ENCODE results near the gene ATP6V1E1.
A peak's percentile ranks its signal among the peaks of the same experiment; 100 is the strongest.
"Not testable (repeated sequence)": the region's sequence is repeated elsewhere in the genome, so short reads cannot be mapped to it uniquely, and the experiment has no call there.

The ATP6V1E1 gene

DNA sequence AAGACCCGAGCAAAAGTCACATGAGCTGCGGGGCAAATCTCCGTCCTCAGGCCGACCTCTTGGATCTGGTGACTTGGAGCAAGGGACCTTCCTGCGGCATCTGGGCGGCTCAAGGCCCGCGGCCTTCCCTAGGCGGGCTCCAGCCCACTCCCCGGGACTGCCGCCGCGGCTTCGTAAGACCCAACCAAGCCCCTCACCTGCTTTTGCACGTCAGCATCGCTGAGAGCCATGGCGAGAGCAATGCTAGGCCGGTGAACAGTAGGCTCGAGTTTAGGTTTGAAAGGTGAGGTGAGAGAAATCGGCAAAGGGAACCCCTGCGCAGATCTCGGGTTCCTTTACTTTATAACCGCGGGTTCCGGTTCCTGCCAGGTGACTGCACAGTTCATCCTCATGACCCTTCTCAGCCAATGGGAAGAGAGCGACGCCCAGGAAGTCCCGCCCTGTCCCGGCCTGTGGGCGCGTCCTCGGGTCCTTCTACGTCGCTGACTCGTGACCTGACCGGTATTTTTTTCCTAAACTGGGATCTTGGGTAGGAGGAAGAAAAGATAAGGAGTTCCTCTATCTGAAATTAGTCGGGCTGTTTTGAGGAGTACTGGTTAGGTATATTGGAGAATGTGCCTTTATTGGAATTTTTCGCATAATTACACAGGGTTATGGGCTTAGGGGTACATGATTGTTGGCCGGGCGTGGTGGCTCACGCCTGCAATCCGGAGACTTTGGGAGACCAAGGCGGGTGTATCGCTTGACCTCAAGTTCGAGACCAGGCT, at the start of gene ATP6V1E1:
Gene ATP6V1E1 (minus strand): TSS at position 344 of the 767 bp plus-strand sequence. CDS start 114 bp downstream, at position 230.
- DNase-seq (ENCODE audit: low read depth in 2 of 2), result peak; percentile 82 to 91

GRCh38 chr22:17675584-17675983, 47.0 kb upstream of the ATP6V1E1 start:
- DNase-seq (ENCODE audit: low read depth in 2 of 2), result no peak

DNA sequence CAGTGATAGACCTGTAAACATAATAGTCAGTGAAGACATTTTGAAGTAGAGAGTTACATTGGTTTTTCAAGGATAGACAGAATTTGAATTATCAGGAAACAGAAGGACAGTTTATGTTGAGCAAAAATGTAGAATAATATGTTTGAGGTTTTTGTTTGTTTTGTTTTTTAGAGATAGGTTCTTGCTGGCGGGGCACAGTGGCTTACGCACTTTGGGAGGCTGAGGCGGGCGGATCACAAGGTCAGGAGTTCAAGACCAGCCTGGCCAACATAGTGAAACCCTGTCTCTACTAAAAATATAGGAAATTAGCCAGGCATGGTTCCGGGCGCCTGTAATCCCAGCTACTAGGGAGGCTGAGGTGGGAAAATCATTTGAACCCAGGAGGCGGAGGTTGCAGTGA, 45.6 kb upstream of the ATP6V1E1 start:
- DNase-seq (ENCODE audit: low read depth in 2 of 2), result no peak

GRCh38 chr22:17672417-17672991, 44.0 kb upstream of the ATP6V1E1 start:
- DNase-seq (ENCODE audit: low read depth in 2 of 2), result no peak

DNA sequence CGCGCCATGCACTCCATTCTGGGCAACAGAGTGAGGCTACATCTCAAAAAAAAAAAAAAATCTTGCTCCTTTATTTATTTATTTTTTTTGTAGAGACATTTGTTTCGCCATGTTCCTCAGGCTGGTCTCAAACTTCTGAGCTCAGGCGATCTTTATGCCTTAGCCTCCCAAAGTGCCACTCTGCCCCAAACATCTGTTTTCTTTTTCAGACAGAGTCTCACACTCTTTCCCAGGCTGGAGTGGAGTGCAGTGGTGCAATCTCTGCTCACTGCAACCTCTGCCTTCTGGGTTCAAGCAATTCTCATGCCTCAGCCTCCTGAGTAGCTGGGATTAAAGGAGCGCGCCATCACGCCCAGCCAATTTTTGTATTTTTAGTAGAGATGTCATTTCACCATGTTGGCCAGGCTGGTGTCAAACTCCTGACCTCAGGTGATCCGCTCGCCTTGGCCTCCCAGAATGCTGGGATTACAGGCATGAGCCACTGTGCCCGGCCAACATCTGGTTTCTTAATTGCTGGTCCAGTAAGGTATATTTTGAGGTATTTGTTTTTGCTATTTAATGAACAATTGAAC, 43.1 kb upstream of the ATP6V1E1 start:
- not testable (repeated sequence) for DNase-seq (ENCODE audit: low read depth in 2 of 2)

DNA sequence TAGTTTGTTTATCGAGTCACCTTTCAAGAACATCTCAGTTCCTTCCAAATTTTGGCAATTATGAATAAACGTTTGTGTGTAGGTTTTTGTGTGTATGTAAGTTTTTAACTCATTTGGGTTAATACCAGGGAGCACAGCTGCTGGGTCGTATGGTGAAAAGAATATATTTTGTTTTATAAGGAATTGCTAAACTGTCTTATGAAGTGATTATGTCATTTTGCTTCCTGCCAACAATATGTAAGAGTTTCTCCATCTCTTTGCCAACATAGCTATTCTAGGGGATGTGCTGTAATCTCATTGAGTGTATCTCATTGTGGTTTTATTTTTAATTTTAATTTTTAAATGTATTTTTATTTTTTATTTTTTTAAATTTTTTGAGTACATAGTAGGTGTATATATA, 37.3 kb upstream of the ATP6V1E1 start:
- DNase-seq (ENCODE audit: low read depth in 2 of 2), result no peak

DNA sequence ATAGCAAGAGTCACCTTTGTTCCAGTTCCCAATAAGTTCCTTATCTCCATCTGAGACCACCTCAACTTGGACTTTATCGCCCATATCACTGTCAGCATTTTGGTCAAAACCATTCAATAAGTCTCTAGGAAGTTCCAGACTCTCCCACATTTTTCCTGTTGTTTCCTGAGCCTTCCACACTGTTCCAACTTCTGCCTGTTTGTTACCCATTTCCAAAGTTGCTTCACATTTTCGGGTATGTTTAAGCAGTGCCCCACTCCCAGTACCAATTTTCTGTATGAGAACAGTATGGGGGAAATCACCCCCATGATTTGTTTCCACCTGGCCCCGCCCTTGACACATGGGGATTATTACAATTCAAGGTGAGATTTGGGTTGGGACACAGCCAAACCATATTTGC, 36.7 kb upstream of the ATP6V1E1 start:
- DNase-seq (ENCODE audit: low read depth in 2 of 2), result no peak

- no peak for DNase-seq (ENCODE audit: low read depth in 2 of 2)
Measured at GRCh38 chr22:17664414-17665055, 36.0 kb upstream of the ATP6V1E1 start.

- no peak for DNase-seq (ENCODE audit: low read depth in 2 of 2)
Measured at GRCh38 chr22:17656870-17657395, 28.4 kb upstream of the ATP6V1E1 start.

DNA sequence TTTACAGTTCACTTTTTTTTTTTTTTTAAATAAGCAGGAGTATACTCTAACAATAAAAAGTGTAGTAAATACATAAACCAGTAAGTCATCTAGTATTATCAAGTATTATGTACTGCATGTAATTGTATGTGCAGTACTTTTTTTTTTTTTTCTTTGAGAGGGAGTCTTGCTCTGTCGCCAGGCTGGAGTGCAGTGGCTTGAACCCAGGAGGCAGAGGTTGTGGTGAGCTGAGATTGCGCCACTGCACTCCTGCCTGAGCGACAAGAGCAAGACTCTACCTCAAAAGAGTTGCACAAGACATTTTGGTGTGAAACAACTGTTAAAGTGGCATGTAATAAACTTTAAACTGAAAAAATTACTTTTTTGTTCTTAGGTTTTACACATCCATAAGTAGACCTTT, 26.7 kb upstream of the ATP6V1E1 start:
- no peak for DNase-seq (ENCODE audit: low read depth in 2 of 2)

DNA sequence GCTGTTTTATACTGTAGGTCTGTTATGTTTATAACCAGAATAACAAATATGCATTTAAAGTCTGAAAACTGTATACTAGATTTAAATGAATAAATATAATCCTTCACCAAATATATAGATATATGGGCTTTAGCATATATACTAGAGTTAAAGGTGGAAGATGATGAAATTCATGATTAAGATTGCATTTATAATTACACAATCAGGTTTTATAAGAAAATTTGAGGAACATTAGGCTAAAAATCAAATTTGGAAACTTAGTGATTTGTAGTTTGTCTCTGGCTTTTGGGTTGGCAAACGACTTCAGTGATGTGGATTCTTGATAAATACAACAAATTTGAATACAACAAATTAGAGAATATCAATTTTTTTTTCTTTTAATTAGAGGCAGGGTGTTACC, 20.0 kb upstream of the ATP6V1E1 start:
- DNase-seq (ENCODE audit: low read depth in 2 of 2), result no peak

- no peak for DNase-seq (ENCODE audit: low read depth in 2 of 2)
Measured at GRCh38 chr22:17647991-17648390, 19.4 kb upstream of the ATP6V1E1 start.

DNA sequence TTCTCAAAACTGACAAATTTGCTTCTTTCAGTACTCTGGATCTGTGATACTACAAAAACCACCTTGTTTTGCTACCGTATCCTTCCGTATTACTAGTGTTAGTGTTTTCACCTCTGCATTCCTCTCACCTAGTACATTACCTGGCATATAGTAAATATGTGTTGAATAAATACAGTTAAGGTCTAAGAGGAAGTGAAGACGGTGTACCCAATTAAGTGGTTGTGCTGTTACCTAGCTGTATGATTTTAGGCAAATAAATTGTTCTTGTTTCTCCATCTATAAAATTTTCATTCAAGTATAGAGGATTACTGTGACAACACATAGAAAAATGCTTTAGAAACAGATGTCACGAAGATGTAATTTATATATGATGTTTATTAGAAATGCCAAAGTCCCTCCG, 18.9 kb upstream of the ATP6V1E1 start:
- DNase-seq (ENCODE audit: low read depth in 2 of 2), result no peak

DNA sequence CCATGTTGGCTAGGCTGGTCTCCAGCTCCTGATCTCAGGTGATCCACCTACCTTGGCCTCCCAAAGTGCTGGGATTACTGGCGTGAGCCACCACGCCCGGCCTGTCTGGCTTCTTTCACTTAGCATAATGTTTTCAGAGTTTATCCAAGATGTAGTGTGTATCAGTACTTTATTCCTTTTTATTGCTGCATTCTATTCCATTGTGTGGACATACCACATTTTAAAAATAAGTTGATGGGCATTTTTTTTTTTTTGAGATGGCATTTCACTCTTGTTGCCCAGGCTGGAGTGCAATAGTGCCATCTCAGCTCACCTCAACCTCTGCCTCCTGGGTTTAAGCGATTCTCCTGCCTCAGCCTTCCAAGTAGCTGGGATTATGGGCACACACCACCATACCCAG, 13.8 kb upstream of the ATP6V1E1 start:
- not testable (repeated sequence) for DNase-seq (ENCODE audit: low read depth in 2 of 2)

DNA sequence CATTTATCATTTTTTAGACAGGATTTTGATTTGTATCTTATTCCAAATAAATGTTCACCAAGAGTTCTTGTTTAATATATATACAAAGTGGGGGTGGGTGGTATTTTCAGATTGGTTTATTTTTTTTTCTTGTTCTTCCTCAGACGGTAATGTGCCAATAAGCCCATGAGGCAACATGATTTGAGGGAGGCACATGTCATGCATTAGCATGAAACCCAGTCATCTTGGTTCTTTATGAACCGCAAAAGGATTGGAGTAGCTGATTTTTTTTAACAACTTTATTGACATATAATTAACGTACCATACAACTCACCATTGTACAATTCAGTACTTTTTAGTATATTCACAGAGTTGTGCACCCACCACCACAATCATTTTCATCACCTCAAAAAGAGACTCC, 12.7 kb upstream of the ATP6V1E1 start:
- DNase-seq (ENCODE audit: low read depth in 2 of 2), result no peak

- no peak for DNase-seq (ENCODE audit: low read depth in 2 of 2)
Measured at GRCh38 chr22:17639247-17639741, 10.7 kb upstream of the ATP6V1E1 start.

GRCh38 chr22:17638432-17639246, 10.1 kb upstream of the ATP6V1E1 start, which contains the start of gene BCL2L13:
Gene BCL2L13, plus strand, starts transcription at chr22:17638757. Its CDS starts 16,955 bp downstream, at chr22:17655712.
- peak; percentile 82 to 83 for DNase-seq (ENCODE audit: low read depth in 2 of 2)

GRCh38 chr22:17638182-17638431, 9.6 kb upstream of the ATP6V1E1 start:
- DNase-seq (ENCODE audit: low read depth in 2 of 2), result no peak

DNA sequence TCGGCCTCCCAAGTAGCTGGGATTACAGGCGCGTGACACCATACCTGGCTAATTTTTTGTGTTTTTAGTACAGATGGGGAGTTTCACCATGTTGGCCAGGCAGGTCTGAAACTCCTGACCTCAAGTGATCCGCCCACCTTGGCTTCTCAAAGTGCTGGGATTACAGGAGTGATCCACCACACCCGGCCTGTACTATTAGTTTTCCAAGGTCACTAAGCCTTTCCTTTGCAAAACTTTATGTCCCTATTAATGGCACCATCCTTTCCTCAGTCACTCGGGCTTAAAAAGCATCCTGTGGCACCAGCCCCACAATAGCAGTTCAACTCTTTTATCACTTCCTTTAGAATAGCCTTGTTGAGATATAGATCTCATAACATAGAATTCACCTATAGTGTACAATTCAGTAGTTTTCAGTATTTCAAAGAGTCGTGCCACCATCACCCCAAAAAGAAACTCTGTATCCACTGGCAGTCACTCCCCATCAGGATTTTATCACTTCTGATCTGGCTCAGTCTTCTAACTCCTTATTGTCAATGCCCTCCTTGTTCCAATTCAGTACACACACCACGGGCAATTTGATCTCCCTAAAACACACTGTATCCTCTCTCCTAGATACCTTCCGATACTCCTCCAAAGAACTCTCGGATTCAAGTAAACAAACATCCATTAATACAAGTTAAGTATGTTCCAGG, 9.1 kb upstream of the ATP6V1E1 start:
- DNase-seq (ENCODE audit: low read depth in 2 of 2), result no peak

DNA sequence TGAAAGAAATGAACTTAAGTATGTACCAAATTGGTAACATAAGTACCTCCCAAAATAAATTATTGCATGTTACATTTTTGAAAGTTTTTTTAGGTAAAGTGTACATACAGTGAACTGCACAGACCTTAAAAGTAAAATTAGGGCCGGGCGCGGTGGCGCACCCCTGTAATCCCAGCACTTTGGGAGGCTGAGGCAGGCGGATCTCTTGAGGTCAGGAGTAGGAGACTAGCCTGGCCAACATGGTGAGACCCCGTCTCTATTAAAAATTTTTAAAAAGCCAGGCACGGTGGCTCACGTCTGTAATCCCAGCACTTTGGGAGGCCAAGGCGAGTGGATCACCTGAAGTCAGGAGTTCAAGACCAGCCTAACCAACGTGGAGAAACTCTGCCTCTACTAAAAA, 8.3 kb upstream of the ATP6V1E1 start:
- not testable (repeated sequence) for DNase-seq (ENCODE audit: low read depth in 2 of 2)

- no peak for DNase-seq (ENCODE audit: low read depth in 2 of 2)
Measured at GRCh38 chr22:17634696-17635095, 6.1 kb upstream of the ATP6V1E1 start.

Measured in stimulated activated CD8-positive, alpha-beta memory T cell treated with anti-CD3 and anti-CD28 coated beads, Interleukin-2, amount 100 ng/mL, for 48 hours (primary cell).